Measurements from ENCODE around the gene DHRS3.

Gene DHRS3

DNA sequence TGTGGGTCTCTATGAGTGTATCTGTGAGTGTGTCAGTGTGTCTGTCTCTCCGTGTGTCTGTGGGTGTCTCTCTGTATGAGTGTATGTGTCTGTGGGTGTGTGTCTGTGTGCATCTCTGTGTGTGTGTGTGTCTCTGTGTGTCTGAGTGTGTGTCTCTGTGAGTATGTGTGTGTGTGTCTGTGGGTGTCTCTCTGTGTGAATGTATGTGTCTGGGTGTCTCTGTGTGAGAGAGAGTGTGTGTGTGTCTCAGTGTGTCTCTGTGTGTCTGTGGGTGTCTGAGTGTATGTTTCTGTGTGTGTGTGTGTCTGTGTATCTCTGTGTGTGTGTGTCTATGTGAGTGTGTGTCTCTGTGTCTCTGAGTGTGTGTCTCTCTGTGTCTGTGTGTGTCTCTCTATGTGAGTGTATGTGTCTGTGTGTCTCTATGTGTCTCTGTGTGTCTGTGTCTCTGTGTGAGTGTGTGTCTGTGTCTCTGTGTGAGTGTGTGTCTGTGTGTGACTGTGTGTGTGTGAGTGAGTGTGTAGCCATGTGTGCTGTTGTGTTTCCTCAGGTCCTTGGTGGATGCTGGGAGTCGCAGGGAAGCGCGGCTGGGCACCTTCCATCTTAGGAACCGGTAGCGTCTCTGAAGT lies 33.0 kb downstream of the DHRS3 start:
- no peak for DNase-seq (ENCODE audit: low spot score)
- no peaks in the 10 kb centered on the region for H3K4me1 ChIP-seq (ENCODE audit: control insufficient read depth in 2 of 2, insufficient read depth in 1 of 2, low read depth in 1 of 2, low read length in 2 of 2)
- peak overlapping the region; percentile 62 for H2AK5ac ChIP-seq (ENCODE audit: low read depth, low read length)
- peak overlapping the region; percentile 70 for H3K4ac ChIP-seq (ENCODE audit: low read length)
- peak overlapping the region; percentile 64 for H3K14ac ChIP-seq (ENCODE audit: low read length)
- no peak overlapping the region for H2AFZ ChIP-seq (ENCODE audit: low read length)
- H2BK120ac ChIP-seq (ENCODE audit: low read depth, low read length): peak overlapping the region; percentile 54
- H2BK15ac ChIP-seq (ENCODE audit: low read length): peak overlapping the region; percentile 2
- H3K4me2 ChIP-seq (ENCODE audit: insufficient read depth, low read length, poor library complexity, severe bottlenecking): no peak overlapping the region
- H3K18ac ChIP-seq (ENCODE audit: low read length): no peak overlapping the region
- no peaks in the 10 kb centered on the region for H3K36me3 ChIP-seq (replicated peaks in 1 of 2; ENCODE audit: control insufficient read depth in 2 of 2, insufficient read depth in 2 of 2, low read length in 2 of 2)
- peak overlapping the region; percentile 45 for H3K23ac ChIP-seq (ENCODE audit: low read depth, low read length, poor library complexity)
- no peak overlapping the region for H2BK5ac ChIP-seq (ENCODE audit: low read length)
- peak overlapping the region in 1 of 2 donors; percentile 7 for H3K4me3 ChIP-seq (ENCODE audit: low read length in 2 of 2)
- H3K9ac ChIP-seq (ENCODE audit: low read depth, low read length, poor library complexity): peak overlapping the region; percentile 17
- H4K91ac ChIP-seq (ENCODE audit: low read depth, low read length, poor library complexity): no peak overlapping the region
- peaks cover 0 to 4% (median 0%) of the 10 kb centered on the region in 3 experiments for H3K27me3 ChIP-seq (ENCODE audit: control insufficient read depth in 3 of 3, insufficient read depth in 3 of 3, low read depth in 1 of 3, low read length in 3 of 3)
- no peaks in the 10 kb centered on the region for H3K9me3 ChIP-seq (replicated peaks in 1 of 2; ENCODE audit: control insufficient read depth in 2 of 2, insufficient read depth in 1 of 2, low read depth in 1 of 2, low read length in 2 of 2)
- H4K8ac ChIP-seq (ENCODE audit: low read depth, low read length): no peak overlapping the region
- no CpG with 5 or more reads among the region's 6 CpGs for WGBS, 2 donors (ENCODE audit: extremely low coverage in 2 of 2, insufficient read length in 2 of 2, insufficient replicate concordance in 1 of 2)
- H3K27ac ChIP-seq (replicated peaks; ENCODE audit: low read length): no peak overlapping the region
- no peaks in the 10 kb centered on the region for H3K79me1 ChIP-seq (ENCODE audit: low read depth, low read length)
- no peak overlapping the region for H2BK12ac ChIP-seq (ENCODE audit: low read length)

DNA sequence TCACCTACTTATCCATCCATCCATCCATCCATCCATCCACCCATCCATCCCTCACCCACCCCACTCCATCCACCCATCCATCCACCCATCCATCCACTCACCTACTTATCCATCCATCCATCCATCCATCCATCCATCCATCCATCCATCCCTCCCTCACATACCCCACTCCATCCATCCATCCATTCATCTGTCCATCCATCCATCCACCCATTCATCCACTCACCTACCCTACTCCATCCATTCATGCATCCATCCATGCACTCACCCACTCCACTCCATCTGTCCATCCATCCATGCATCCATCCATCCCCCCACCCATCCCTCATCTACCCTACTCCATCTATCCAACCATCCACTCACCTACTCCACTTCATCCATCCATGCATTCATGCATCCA lies 34.5 kb downstream of the DHRS3 start:
- no peaks in the 10 kb centered on the region for H3K9me3 ChIP-seq (replicated peaks in 1 of 2; ENCODE audit: control insufficient read depth in 2 of 2, insufficient read depth in 1 of 2, low read depth in 1 of 2, low read length in 2 of 2)
- H2AK5ac ChIP-seq (ENCODE audit: low read depth, low read length): no peak overlapping the region
- DNase-seq (ENCODE audit: low spot score): no peak
- no peak overlapping the region for H2BK15ac ChIP-seq (ENCODE audit: low read length)
- peaks cover 0 to 4% (median 0%) of the 10 kb centered on the region in 3 experiments for H3K27me3 ChIP-seq (ENCODE audit: control insufficient read depth in 3 of 3, insufficient read depth in 3 of 3, low read depth in 1 of 3, low read length in 3 of 3)
- H3K23ac ChIP-seq (ENCODE audit: low read depth, low read length, poor library complexity): peak overlapping the region; percentile 82
- peak overlapping the region; percentile 27 for H3K14ac ChIP-seq (ENCODE audit: low read length)
- H3K18ac ChIP-seq (ENCODE audit: low read length): no peak overlapping the region
- H3K79me1 ChIP-seq (ENCODE audit: low read depth, low read length): no peaks in the 10 kb centered on the region
- H3K4me2 ChIP-seq (ENCODE audit: insufficient read depth, low read length, poor library complexity, severe bottlenecking): no peak overlapping the region
- no peak overlapping the region for H2BK120ac ChIP-seq (ENCODE audit: low read depth, low read length)
- no peaks in the 10 kb centered on the region for H3K36me3 ChIP-seq (replicated peaks in 1 of 2; ENCODE audit: control insufficient read depth in 2 of 2, insufficient read depth in 2 of 2, low read length in 2 of 2)
- no peak overlapping the region for H3K9ac ChIP-seq (ENCODE audit: low read depth, low read length, poor library complexity)
- H3K4me3 ChIP-seq (ENCODE audit: low read length in 2 of 2): no peak overlapping the region
- no peak overlapping the region for H4K8ac ChIP-seq (ENCODE audit: low read depth, low read length)
- no peak overlapping the region for H2BK12ac ChIP-seq (ENCODE audit: low read length)
- H4K91ac ChIP-seq (ENCODE audit: low read depth, low read length, poor library complexity): no peak overlapping the region
- H2BK5ac ChIP-seq (ENCODE audit: low read length): no peak overlapping the region
- H3K27ac ChIP-seq (replicated peaks; ENCODE audit: low read length): no peak overlapping the region
- no peaks in the 10 kb centered on the region for H3K4me1 ChIP-seq (ENCODE audit: control insufficient read depth in 2 of 2, insufficient read depth in 1 of 2, low read depth in 1 of 2, low read length in 2 of 2)
- no peak overlapping the region for H3K4ac ChIP-seq (ENCODE audit: low read length)
- H2AFZ ChIP-seq (ENCODE audit: low read length): no peak overlapping the region

DNA sequence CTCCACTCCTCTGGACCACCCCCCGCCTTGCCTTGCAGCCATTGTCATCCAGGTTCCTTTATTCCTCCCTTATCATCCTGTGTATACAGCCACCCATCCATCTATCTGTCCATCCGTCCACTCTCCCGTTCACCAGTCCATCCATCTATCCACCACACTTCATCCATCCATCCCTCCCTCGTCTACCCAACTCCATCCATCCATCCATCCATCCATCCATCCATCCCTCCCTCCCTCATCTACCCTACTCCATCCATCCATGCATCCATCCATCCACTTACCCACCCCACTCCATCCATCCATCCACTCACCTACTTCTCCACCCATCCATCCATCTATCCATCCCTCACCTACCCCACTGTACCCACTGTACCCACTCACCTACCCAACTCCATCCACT lies 35.4 kb downstream of the DHRS3 start:
- no peak overlapping the region for H2BK12ac ChIP-seq (ENCODE audit: low read length)
- no peak overlapping the region for H3K27ac ChIP-seq (replicated peaks; ENCODE audit: low read length)
- no peak overlapping the region for H4K8ac ChIP-seq (ENCODE audit: low read depth, low read length)
- 100% methylated on average over 1 of the region's 4 CpGs; no CpG with 5 or more reads in 1 of the 2 donors for WGBS, 2 donors (ENCODE audit: extremely low coverage in 2 of 2, insufficient read length in 2 of 2, insufficient replicate concordance in 1 of 2)
- no peak overlapping the region for H2BK15ac ChIP-seq (ENCODE audit: low read length)
- no peak overlapping the region for H3K14ac ChIP-seq (ENCODE audit: low read length)
- H2AK5ac ChIP-seq (ENCODE audit: low read depth, low read length): no peak overlapping the region
- H4K91ac ChIP-seq (ENCODE audit: low read depth, low read length, poor library complexity): no peak overlapping the region
- H3K79me1 ChIP-seq (ENCODE audit: low read depth, low read length): no peaks in the 10 kb centered on the region
- no peak for DNase-seq (ENCODE audit: low spot score)
- H3K4me2 ChIP-seq (ENCODE audit: insufficient read depth, low read length, poor library complexity, severe bottlenecking): no peak overlapping the region
- no peak overlapping the region for H3K23ac ChIP-seq (ENCODE audit: low read depth, low read length, poor library complexity)
- H3K9me3 ChIP-seq (replicated peaks in 1 of 2; ENCODE audit: control insufficient read depth in 2 of 2, insufficient read depth in 1 of 2, low read depth in 1 of 2, low read length in 2 of 2): no peaks in the 10 kb centered on the region
- H3K4ac ChIP-seq (ENCODE audit: low read length): no peak overlapping the region
- H2AFZ ChIP-seq (ENCODE audit: low read length): no peak overlapping the region
- H3K4me3 ChIP-seq (ENCODE audit: low read length in 2 of 2): peak overlapping the region in 1 of 2 donors; percentile 14
- no peaks in the 10 kb centered on the region for H3K4me1 ChIP-seq (ENCODE audit: control insufficient read depth in 2 of 2, insufficient read depth in 1 of 2, low read depth in 1 of 2, low read length in 2 of 2)
- H3K36me3 ChIP-seq (replicated peaks in 1 of 2; ENCODE audit: control insufficient read depth in 2 of 2, insufficient read depth in 2 of 2, low read length in 2 of 2): no peaks in the 10 kb centered on the region
- no peak overlapping the region for H2BK120ac ChIP-seq (ENCODE audit: low read depth, low read length)
- H3K27me3 ChIP-seq (ENCODE audit: control insufficient read depth in 3 of 3, insufficient read depth in 3 of 3, low read depth in 1 of 3, low read length in 3 of 3): peaks cover 0 to 2% (median 0%) of the 10 kb centered on the region in 3 experiments
- H2BK5ac ChIP-seq (ENCODE audit: low read length): no peak overlapping the region
- H3K18ac ChIP-seq (ENCODE audit: low read length): no peak overlapping the region
- peak overlapping the region; percentile 10 for H3K9ac ChIP-seq (ENCODE audit: low read depth, low read length, poor library complexity)

DNA sequence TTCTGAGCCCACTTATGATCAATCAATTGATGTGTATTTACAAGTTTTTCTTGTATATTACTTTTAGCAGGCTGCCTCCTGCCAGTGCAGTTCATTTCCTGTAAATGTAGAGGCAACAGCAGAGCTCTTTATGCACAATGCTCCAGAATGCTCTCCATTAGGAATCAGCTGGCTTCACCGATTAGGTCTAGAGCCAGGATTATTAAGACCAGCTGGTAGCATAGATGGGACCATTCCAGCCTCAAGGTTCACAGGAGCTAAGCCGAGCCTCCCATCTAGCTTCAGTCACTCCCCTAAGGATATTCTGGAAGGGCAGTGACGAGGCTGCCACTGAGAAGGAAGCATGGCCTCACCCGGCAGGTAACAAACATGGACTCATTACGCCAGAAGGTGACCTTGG lies 36.8 kb downstream of the DHRS3 start:
- H3K9ac ChIP-seq (ENCODE audit: low read depth, low read length, poor library complexity): no peak overlapping the region
- H2BK12ac ChIP-seq (ENCODE audit: low read length): no peak overlapping the region
- no peak overlapping the region for H2BK120ac ChIP-seq (ENCODE audit: low read depth, low read length)
- H3K14ac ChIP-seq (ENCODE audit: low read length): no peak overlapping the region
- no peak overlapping the region for H3K4ac ChIP-seq (ENCODE audit: low read length)
- H3K23ac ChIP-seq (ENCODE audit: low read depth, low read length, poor library complexity): no peak overlapping the region
- no peak overlapping the region for H3K27ac ChIP-seq (replicated peaks; ENCODE audit: low read length)
- H3K27me3 ChIP-seq (ENCODE audit: control insufficient read depth in 3 of 3, insufficient read depth in 3 of 3, low read depth in 1 of 3, low read length in 3 of 3): peaks cover 0 to 2% (median 0%) of the 10 kb centered on the region in 3 experiments
- H3K36me3 ChIP-seq (replicated peaks in 1 of 2; ENCODE audit: control insufficient read depth in 2 of 2, insufficient read depth in 2 of 2, low read length in 2 of 2): no peaks in the 10 kb centered on the region
- WGBS, 2 donors (ENCODE audit: extremely low coverage in 2 of 2, insufficient read length in 2 of 2, insufficient replicate concordance in 1 of 2): no CpG with 5 or more reads among the region's 5 CpGs
- no peak overlapping the region for H3K4me3 ChIP-seq (ENCODE audit: low read length in 2 of 2)
- H4K91ac ChIP-seq (ENCODE audit: low read depth, low read length, poor library complexity): no peak overlapping the region
- H3K18ac ChIP-seq (ENCODE audit: low read length): peak overlapping the region; percentile 44
- H2BK15ac ChIP-seq (ENCODE audit: low read length): peak overlapping the region; percentile 27
- no peaks in the 10 kb centered on the region for H3K9me3 ChIP-seq (replicated peaks in 1 of 2; ENCODE audit: control insufficient read depth in 2 of 2, insufficient read depth in 1 of 2, low read depth in 1 of 2, low read length in 2 of 2)
- H3K79me1 ChIP-seq (ENCODE audit: low read depth, low read length): no peaks in the 10 kb centered on the region
- H2AK5ac ChIP-seq (ENCODE audit: low read depth, low read length): peak overlapping the region; percentile 18
- no peak overlapping the region for H3K4me2 ChIP-seq (ENCODE audit: insufficient read depth, low read length, poor library complexity, severe bottlenecking)
- no peak for DNase-seq (ENCODE audit: low spot score)
- no peak overlapping the region for H2AFZ ChIP-seq (ENCODE audit: low read length)
- no peaks in the 10 kb centered on the region for H3K4me1 ChIP-seq (ENCODE audit: control insufficient read depth in 2 of 2, insufficient read depth in 1 of 2, low read depth in 1 of 2, low read length in 2 of 2)
- no peak overlapping the region for H4K8ac ChIP-seq (ENCODE audit: low read depth, low read length)
- H2BK5ac ChIP-seq (ENCODE audit: low read length): no peak overlapping the region

Data from neuronal stem cell (in vitro differentiated cells).